Tibial nerve (tissue), 4 donors: ENCODE results near the gene CTTNBP2NL. TPM values are rescaled to one million over a fixed set of nuclear protein-coding genes. Genes with fewer than 3 reads are reported as not detected.

Source experiments
- DNase-seq, 2 donors: peaks; one replicate each; pipeline ENCODE4 v3.0.0-alpha.2; 2019; ENCODE audit warnings: low spot score in 2 of 2
- H3K27ac ChIP-seq, 4 donors: fragments of 200-600 bp; sonication (generic) in 3 of 4; one replicate each; pipeline ENCODE4 v1.5.1; 2017 to 2019; ENCODE audit warnings: mild to moderate bottlenecking in 1 of 4
- H3K27me3 ChIP-seq, 2 donors: fragments of 200-600 bp; sonication (generic) in 1 of 2; one replicate each; pipeline versions ENCODE4 v1.5.1 to v1.6.0; 2017 to 2019
- H3K36me3 ChIP-seq, 3 donors: fragments of 200-600 bp; sonication (generic); one replicate each; pipeline ENCODE4 v1.5.1; 2018 to 2019
- H3K4me1 ChIP-seq, 4 donors: fragments of 200-600 bp; sonication (generic) in 3 of 4; one replicate each; pipeline ENCODE4 v1.5.1; 2017 to 2019
- H3K4me3 ChIP-seq, 4 donors: fragments of 200-600 bp; sonication (generic) in 3 of 4; one replicate each; pipeline ENCODE4 v1.5.1; 2017 to 2019; ENCODE audit warnings: mild to moderate bottlenecking in 1 of 4, moderate library complexity in 1 of 4
- H3K9me3 ChIP-seq, 4 donors: fragments of 200-600 bp; sonication (generic) in 3 of 4; one replicate each; pipeline ENCODE4 v1.5.1; 2017 to 2019
- EP300 ChIP-seq, 2 donors: sonication (generic); formaldehyde crosslinking; IDR thresholded peaks; one replicate each; pipeline ENCODE4 v1.6.1; 2017; ENCODE audit warnings: antibody characterized with exemption in 2 of 2, mild to moderate bottlenecking in 1 of 2
- POLR2A ChIP-seq, 2 donors: fragments of 450-650 bp; IDR thresholded peaks; one replicate each; pipeline ENCODE4 v1.6.1; 2017; ENCODE audit warnings: antibody characterized with exemption in 2 of 2, mild to moderate bottlenecking in 2 of 2, moderate library complexity in 2 of 2
- WGBS, 2 donors: methylation state at CpG; one replicate each; pipeline ENCODE4 v1.1.5; 2018; 5-methylcytosine and 5-hydroxymethylcytosine counted together
- total RNA-seq, 4 donors: library from RNA; depleted of rRNA; stranded (reverse); fragments of >200 nt; gene quantifications; one replicate each; pipeline ENCODE4 v1.1.0, GENCODE V29; 2016
- TF ChIP-seq, protein P1 (sequence below), 5 experiments: fragments of 200-600 bp in 3 of 5; fragments of 450-650 bp in 2 of 5; sonication (generic) in 3 of 5; IDR thresholded peaks; one replicate each; pipeline ENCODE4 v1.5.1; 2016 to 2019; ENCODE audit warnings: antibody characterized with exemption in 5 of 5, mild to moderate bottlenecking in 3 of 5, moderate library complexity in 2 of 5

Gene CTTNBP2NL
- total RNA-seq, 4 donors from 2014 or later: 18.8 to 28.0 (median 20.8) TPM

DNA sequence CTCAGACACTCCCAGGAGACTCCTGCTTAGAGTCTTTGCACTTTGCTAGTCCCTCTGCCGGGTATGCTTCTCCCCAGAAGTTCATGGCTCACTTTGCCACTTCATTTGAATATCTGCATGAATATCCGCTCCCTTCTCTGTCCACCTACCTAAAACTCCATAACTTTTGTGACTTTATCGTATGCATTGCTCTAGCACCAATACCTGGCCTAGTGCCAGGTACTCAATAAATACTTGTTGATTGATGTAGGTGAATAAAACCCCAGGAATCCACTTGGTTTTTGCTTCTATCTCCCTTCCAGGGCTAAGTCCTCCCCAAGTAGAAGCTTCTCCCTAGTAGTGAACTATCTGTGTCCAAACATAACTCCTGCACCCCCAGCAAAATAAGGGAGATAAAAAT, 27.8 kb upstream of the CTTNBP2NL start:
- 74 to 78% methylated on average over 3 of the region's 3 CpGs for WGBS, 2 donors
- DNase-seq: no peak
- Histone ChIP-seq H3K4me1 (peaks cover 0 to 7% (median 0%) of the 10 kb centered on the region in 4 donors), H3K4me3 (no peak overlapping the region), H3K36me3 (no peaks in the 10 kb centered on the region), H3K27me3 (peaks cover 0 to 5% of the 10 kb centered on the region in 2 donors), H3K9me3 (no peaks in the 10 kb centered on the region), H3K27ac (no peak overlapping the region)
- TF ChIP-seq, protein P1, sequence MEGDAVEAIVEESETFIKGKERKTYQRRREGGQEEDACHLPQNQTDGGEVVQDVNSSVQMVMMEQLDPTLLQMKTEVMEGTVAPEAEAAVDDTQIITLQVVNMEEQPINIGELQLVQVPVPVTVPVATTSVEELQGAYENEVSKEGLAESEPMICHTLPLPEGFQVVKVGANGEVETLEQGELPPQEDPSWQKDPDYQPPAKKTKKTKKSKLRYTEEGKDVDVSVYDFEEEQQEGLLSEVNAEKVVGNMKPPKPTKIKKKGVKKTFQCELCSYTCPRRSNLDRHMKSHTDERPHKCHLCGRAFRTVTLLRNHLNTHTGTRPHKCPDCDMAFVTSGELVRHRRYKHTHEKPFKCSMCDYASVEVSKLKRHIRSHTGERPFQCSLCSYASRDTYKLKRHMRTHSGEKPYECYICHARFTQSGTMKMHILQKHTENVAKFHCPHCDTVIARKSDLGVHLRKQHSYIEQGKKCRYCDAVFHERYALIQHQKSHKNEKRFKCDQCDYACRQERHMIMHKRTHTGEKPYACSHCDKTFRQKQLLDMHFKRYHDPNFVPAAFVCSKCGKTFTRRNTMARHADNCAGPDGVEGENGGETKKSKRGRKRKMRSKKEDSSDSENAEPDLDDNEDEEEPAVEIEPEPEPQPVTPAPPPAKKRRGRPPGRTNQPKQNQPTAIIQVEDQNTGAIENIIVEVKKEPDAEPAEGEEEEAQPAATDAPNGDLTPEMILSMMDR (IDR thresholded peaks at IDR 0.05): no peak
- TF ChIP-seq EP300 (IDR thresholded peaks at IDR 0.05) (no peak), POLR2A (IDR thresholded peaks at IDR 0.05) (no peak)

GRCh38 chr1:112369392-112370285, 26.4 kb upstream of the CTTNBP2NL start:
- H3K27me3 ChIP-seq: peaks cover 0 to 5% of the 10 kb centered on the region in 2 donors
- 16 to 19% methylated on average over 16 of the region's 16 CpGs for WGBS, 2 donors
- H3K4me3 ChIP-seq: no peak overlapping the region
- peak in 1 of 2 donors; percentile 51 for TF ChIP-seq EP300 (IDR thresholded peaks at IDR 0.05)
- no peak for TF ChIP-seq POLR2A (IDR thresholded peaks at IDR 0.05)
- TF ChIP-seq, protein P1 (IDR thresholded peaks at IDR 0.05): peak; percentile 93 to 98 (median 94)
- H3K9me3 ChIP-seq: no peaks in the 10 kb centered on the region
- DNase-seq: peak; percentile 86 to 94
- H3K27ac ChIP-seq: no peak overlapping the region
- H3K4me1 ChIP-seq: peaks cover 0 to 7% (median 0%) of the 10 kb centered on the region in 4 donors
- no peaks in the 10 kb centered on the region for H3K36me3 ChIP-seq

- Histone ChIP-seq H3K36me3 (no peaks in the 10 kb centered on the region), H3K9me3 (no peaks in the 10 kb centered on the region), H3K4me3 (no peak overlapping the region), H3K27ac (no peak overlapping the region), H3K4me1 (peaks cover 0 to 7% (median 0%) of the 10 kb centered on the region in 4 donors), H3K27me3 (peaks cover 0 to 5% of the 10 kb centered on the region in 2 donors)
- 59 to 61% methylated on average over 4 of the region's 4 CpGs for WGBS, 2 donors
- no peak for DNase-seq
- TF ChIP-seq, protein P1 (IDR thresholded peaks at IDR 0.05): no peak
- TF ChIP-seq EP300 (IDR thresholded peaks at IDR 0.05) (no peak), POLR2A (IDR thresholded peaks at IDR 0.05) (no peak)
Measured at GRCh38 chr1:112370996-112371395, 25.0 kb upstream of the CTTNBP2NL start.

DNA sequence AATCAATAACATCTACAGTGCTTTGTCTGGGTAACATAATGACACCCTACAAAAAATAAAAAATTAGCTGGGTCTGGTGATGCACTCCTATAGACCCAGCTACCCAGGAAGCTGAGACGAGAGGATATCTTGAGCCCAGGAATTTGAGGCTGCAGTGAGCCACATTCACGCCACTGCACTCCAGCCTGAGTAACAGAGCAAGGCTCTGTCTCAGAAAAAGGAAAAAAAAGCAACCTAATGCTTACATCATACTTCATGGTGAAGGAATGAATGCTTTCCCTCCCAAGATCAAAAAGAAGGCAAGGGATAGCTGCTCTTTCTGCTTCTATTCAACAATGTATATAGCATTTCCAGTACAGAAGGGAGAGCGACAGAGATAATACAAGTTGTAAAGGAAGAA, 24.2 kb upstream of the CTTNBP2NL start:
- TF ChIP-seq, protein P1 (IDR thresholded peaks at IDR 0.05): no peak
- TF ChIP-seq POLR2A (IDR thresholded peaks at IDR 0.05): no peak
- no peak for TF ChIP-seq EP300 (IDR thresholded peaks at IDR 0.05)
- Histone ChIP-seq H3K27ac (no peak overlapping the region), H3K36me3 (no peaks in the 10 kb centered on the region), H3K27me3 (peaks cover 0 to 5% of the 10 kb centered on the region in 2 donors), H3K4me1 (peaks cover 0 to 7% (median 0%) of the 10 kb centered on the region in 4 donors), H3K9me3 (no peaks in the 10 kb centered on the region), H3K4me3 (no peak overlapping the region)
- DNase-seq: no peak
- WGBS, 2 donors: 60 to 66% methylated on average over 3 of the region's 3 CpGs

GRCh38 chr1:112373806-112374205, 22.2 kb upstream of the CTTNBP2NL start:
- no peak overlapping the region for H3K4me3 ChIP-seq
- H3K9me3 ChIP-seq: no peaks in the 10 kb centered on the region
- TF ChIP-seq, protein P1 (IDR thresholded peaks at IDR 0.05): no peak
- TF ChIP-seq EP300 (IDR thresholded peaks at IDR 0.05): no peak
- TF ChIP-seq POLR2A (IDR thresholded peaks at IDR 0.05): no peak
- peaks cover 0 to 7% (median 0%) of the 10 kb centered on the region in 4 donors for H3K4me1 ChIP-seq
- no peak for DNase-seq
- H3K27ac ChIP-seq: no peak overlapping the region
- 68 to 78% methylated on average over 1 of the region's 1 CpG for WGBS, 2 donors
- H3K27me3 ChIP-seq: peaks cover 0 to 4% of the 10 kb centered on the region in 2 donors
- no peaks in the 10 kb centered on the region for H3K36me3 ChIP-seq
